Measurements from ENCODE around the gene PLCB1.

The PLCB1 gene

GRCh38 chr20:8714206-8714605 lies 582.1 kb downstream of the PLCB1 start:
- TF ChIP-seq SIN3A (IDR thresholded peaks at IDR 0.05; ENCODE audit: borderline replicate concordance, insufficient read depth, low read length) (no peak), FOXP2 (optimal IDR thresholded peaks at IDR 0.05; ENCODE audit: borderline replicate concordance, extremely low read depth, extremely low read length, insufficient read depth) (no peak), TAF1 (IDR thresholded peaks at IDR 0.05; ENCODE audit: borderline replicate concordance, insufficient read depth, low read length) (no peak), REST (IDR thresholded peaks at IDR 0.05; ENCODE audit: insufficient read depth in 1 of 2, low read depth in 2 of 2, low read length in 2 of 2) (no peak)

- no peak for TF ChIP-seq REST (IDR thresholded peaks at IDR 0.05; ENCODE audit: insufficient read depth in 1 of 2, low read depth in 2 of 2, low read length in 2 of 2)
- TF ChIP-seq POLR2AphosphoS5 (IDR thresholded peaks at IDR 0.05; ENCODE audit: low read depth, low read length): no peak
- TF ChIP-seq TAF1 (IDR thresholded peaks at IDR 0.05; ENCODE audit: borderline replicate concordance, insufficient read depth, low read length): no peak
- no peak for TF ChIP-seq SIN3A (IDR thresholded peaks at IDR 0.05; ENCODE audit: borderline replicate concordance, insufficient read depth, low read length)
- no peak for TF ChIP-seq FOXP2 (optimal IDR thresholded peaks at IDR 0.05; ENCODE audit: borderline replicate concordance, extremely low read depth, extremely low read length, insufficient read depth)
Observed at GRCh38 chr20:8718279-8718678, 586.2 kb downstream of the PLCB1 start.

GRCh38 chr20:8720089-8720488 lies 588.0 kb downstream of the PLCB1 start:
- TF ChIP-seq POLR2AphosphoS5 (IDR thresholded peaks at IDR 0.05; ENCODE audit: low read depth, low read length) (no peak), TAF1 (IDR thresholded peaks at IDR 0.05; ENCODE audit: borderline replicate concordance, insufficient read depth, low read length) (no peak), REST (IDR thresholded peaks at IDR 0.05; ENCODE audit: insufficient read depth in 1 of 2, low read depth in 2 of 2, low read length in 2 of 2) (no peak)

DNA sequence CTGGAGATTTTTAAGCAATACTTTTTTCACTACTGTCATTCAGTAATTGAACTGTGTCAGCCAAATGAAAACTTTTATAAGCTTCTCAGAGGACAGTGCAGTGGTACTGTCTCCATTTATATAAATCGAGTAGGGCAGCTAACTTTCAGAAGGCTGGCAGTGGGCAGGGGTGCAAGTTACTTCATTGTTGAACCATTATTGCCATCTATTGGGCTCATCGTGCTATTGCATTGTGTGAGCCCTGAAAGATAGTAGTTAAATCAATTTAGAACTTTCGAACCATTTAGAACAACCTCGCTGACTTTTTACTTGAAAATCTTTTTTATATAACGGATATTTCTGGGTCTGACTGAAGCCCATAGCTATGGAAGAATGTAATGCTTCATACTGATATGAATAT lies 589.0 kb downstream of the PLCB1 start:
- no peak for TF ChIP-seq POLR2AphosphoS5 (IDR thresholded peaks at IDR 0.05; ENCODE audit: low read depth, low read length)
- no peak for TF ChIP-seq SIN3A (IDR thresholded peaks at IDR 0.05; ENCODE audit: borderline replicate concordance, insufficient read depth, low read length)
- TF ChIP-seq REST (IDR thresholded peaks at IDR 0.05; ENCODE audit: insufficient read depth in 1 of 2, low read depth in 2 of 2, low read length in 2 of 2): no peak

GRCh38 chr20:8722277-8722928 lies 590.3 kb downstream of the PLCB1 start:
- TF ChIP-seq SIN3A (IDR thresholded peaks at IDR 0.05; ENCODE audit: borderline replicate concordance, insufficient read depth, low read length): no peak
- TF ChIP-seq FOXP2 (optimal IDR thresholded peaks at IDR 0.05; ENCODE audit: borderline replicate concordance, extremely low read depth, extremely low read length, insufficient read depth): no peak
